Activated naive CD8-positive, alpha-beta T cell treated with anti-CD3 and anti-CD28 coated beads for 36 hours (primary cell): ENCODE data around the gene SLX1A. TPM values are rescaled to one million over a fixed set of nuclear protein-coding genes. Genes with fewer than 3 reads are reported as not detected.

Source experiments
- total RNA-seq, 2 experiments: library from RNA; stranded (reverse); gene quantifications; one replicate each; pipeline ENCODE4 v1.2.3, GENCODE V29; 2021

SLX1A gene
- total RNA-seq, 2 experiments from 2014 or later, result 64.2 to 65.7 TPM

Other genes starting within 250 kb of the SLX1A start
- 10 to 100 TPM; 29.3 TPM for gene TMEM219, start 231.8 kb upstream of the SLX1A start, total RNA-seq
- 10 to 100 TPM; 24.9 to 26.4 TPM for gene TAOK2, start 220.0 kb upstream of the SLX1A start, total RNA-seq
- 10 to 100 TPM; 39.5 to 41.4 TPM for gene HIRIP3, start 198.3 kb upstream of the SLX1A start, total RNA-seq
- gene INO80E, start 197.6 kb upstream of the SLX1A start, total RNA-seq, result 10 to 100 TPM; 83.8 to 91.1 TPM
- gene DOC2A, start 182.8 kb upstream of the SLX1A start, total RNA-seq, result 1 to 10 TPM in 1 of 2 experiments, under 1 TPM in 1; 0.89 to 1.4 TPM
- not detected for gene C16orf92, start 170.7 kb upstream of the SLX1A start, total RNA-seq
- gene TLCD3B, start 162.6 kb upstream of the SLX1A start, total RNA-seq, result 1 to 10 TPM; 1.2 to 2.0 TPM
- 1,000 to 10,000 TPM; 2,800 to 2,893 TPM for gene ALDOA, start 128.1 kb upstream of the SLX1A start, total RNA-seq
- gene PPP4C, start 117.9 kb upstream of the SLX1A start, total RNA-seq, result 100 to 1,000 TPM; 125 to 127 TPM
- gene TBX6, start 102.0 kb upstream of the SLX1A start, total RNA-seq, result 1 to 10 TPM in 1 of 2 experiments, under 1 TPM in 1; 0.74 to 1.1 TPM
- 10 to 100 TPM; 11.8 to 12.1 TPM for gene YPEL3, start 97.7 kb upstream of the SLX1A start, total RNA-seq
- 1 to 10 TPM; 1.7 to 4.3 TPM for gene GDPD3, start 80.3 kb upstream of the SLX1A start, total RNA-seq
- 10 to 100 TPM; 38.9 to 41.6 TPM for gene MAPK3, start 70.7 kb upstream of the SLX1A start, total RNA-seq
- 100 to 1,000 TPM; 972 to 977 TPM for gene CORO1A, start 10.3 kb upstream of the SLX1A start, total RNA-seq
- 100 to 1,000 TPM; 252 to 257 TPM for gene BOLA2B, start 209 bp upstream of the SLX1A start, total RNA-seq
- gene SULT1A3, start 5.4 kb downstream of the SLX1A start, total RNA-seq, result 10 to 100 TPM in 1 of 2 experiments, 1 to 10 TPM in 1; 9.6 to 12.3 TPM
- gene NPIPB13, start 54.6 kb downstream of the SLX1A start, total RNA-seq, result 1 to 10 TPM; 6.8 to 8.1 TPM
- 10 to 100 TPM; 60.7 to 66.8 TPM for gene CD2BP2, start 161.4 kb downstream of the SLX1A start, total RNA-seq
- 10 to 100 TPM; 43.2 to 45.7 TPM for gene TBC1D10B, start 176.6 kb downstream of the SLX1A start, total RNA-seq
- 1 to 10 TPM; 1.2 to 1.5 TPM for gene MYL11, start 180.9 kb downstream of the SLX1A start, total RNA-seq
- gene SEPTIN1, start 188.7 kb downstream of the SLX1A start, total RNA-seq, result 100 to 1,000 TPM; 162 to 163 TPM
- 10 to 100 TPM in 1 of 2 experiments, 1 to 10 TPM in 1; 9.5 to 10.2 TPM for gene ZNF48, start 201.5 kb downstream of the SLX1A start, total RNA-seq
- gene ZNF771, start 213.7 kb downstream of the SLX1A start, total RNA-seq, result 1 to 10 TPM; 4.2 to 5.2 TPM
- 100 to 1,000 TPM; 181 to 183 TPM for gene DCTPP1, start 236.2 kb downstream of the SLX1A start, total RNA-seq